T-cell (primary cell): ENCODE measurements around the gene BOC. TPM values are rescaled to one million over a fixed set of nuclear protein-coding genes. Genes with fewer than 3 reads are reported as not detected.

Experiments
- ATAC-seq, 4 experiments: fragments of 200-7000 bp in 3 of 4; fragments of 150-1000 bp in 1 of 4; cut with Tn5 transposase; replicated peaks in 1 of 4; 1 replicate in 3 of 4; 2 replicates in 1 of 4; pipeline ENCODE4 v1.10.0; 2021; ENCODE audit warnings: moderate library complexity in 3 of 4, mild to moderate bottlenecking in 2 of 4, moderate number of reproducible peaks in 1 of 4
- CTCF ChIA-PET, 2 donors: fragments of 300-600 bp; sonication (Branson Sonifier 250); formaldehyde crosslinking; loops; one replicate each; lab custom pipeline; 2022; ENCODE audit warnings: antibody characterized with exemption in 2 of 2; lab: Charles Lee
- POLR2A ChIA-PET, 2 donors: fragments of 300-600 bp; sonication (Branson Sonifier 250); formaldehyde crosslinking; loops; one replicate each; lab custom pipeline; 2022; ENCODE audit warnings: antibody characterized with exemption in 2 of 2; lab: Charles Lee
- DNase-seq, 35 experiments: peaks; one replicate each; pipeline versions ENCODE4 v3.0.0 to v3.0.0-alpha.2; 2013 to 2023
- H3K27ac ChIP-seq: one replicate; pipeline ENCODE4 v1.5.1; 2013; ENCODE audit warnings: low read length
- H3K27me3 ChIP-seq, 2 experiments: replicated peaks in 1 of 2; 1 replicate in 1 of 2; 2 replicates in 1 of 2; pipeline versions ENCODE4 v1.6.1 to v1.7.0; 2013; ENCODE audit warnings: low read length in 1 of 2, mixed read lengths in 1 of 2; ENCODE audit not compliant: control insufficient read depth in 2 of 2, insufficient read depth in 2 of 2; ENCODE audit errors: extremely low read depth in 1 of 2
- H3K36me3 ChIP-seq, 2 donors: 1 replicate in 1 of 2; 2 replicates in 1 of 2; pipeline versions ENCODE4 v1.6.1 to v1.7.0; 2013; ENCODE audit warnings: low read length in 1 of 2; ENCODE audit not compliant: control insufficient read depth in 2 of 2, insufficient read depth in 1 of 2; ENCODE audit errors: extremely low read depth in 1 of 2
- H3K4me1 ChIP-seq, 2 experiments: 1 replicate in 1 of 2; 2 replicates in 1 of 2; pipeline versions ENCODE4 v1.6.1 to v1.7.0; 2013; ENCODE audit warnings: low read length in 2 of 2, mixed read lengths in 1 of 2; ENCODE audit not compliant: insufficient read depth in 2 of 2, control insufficient read depth in 1 of 2; ENCODE audit errors: extremely low read depth in 1 of 2
- H3K4me3 ChIP-seq, 2 donors: 1 replicate in 1 of 2; 2 replicates in 1 of 2; pipeline versions ENCODE4 v1.5.1 to v1.7.0; 2013; ENCODE audit warnings: mild to moderate bottlenecking in 2 of 2, low read length in 1 of 2, moderate library complexity in 1 of 2; ENCODE audit not compliant: control insufficient read depth in 1 of 2; ENCODE audit errors: extremely low read depth in 1 of 2
- H3K9me3 ChIP-seq: 2 replicates; pipeline ENCODE4 v1.7.0; 2013
- H3K27ac Mint-ChIP-seq, 2 donors: one replicate each; pipeline ENCODE4 v1.8.0; 2020 to 2021; ENCODE audit warnings: mild to moderate bottlenecking in 2 of 2, mixed read lengths in 2 of 2
- H3K27me3 Mint-ChIP-seq, 2 donors: one replicate each; pipeline ENCODE4 v1.8.0; 2021 to 2022; ENCODE audit warnings: mixed read lengths in 2 of 2
- H3K36me3 Mint-ChIP-seq: one replicate; pipeline ENCODE4 v1.8.0; 2021; ENCODE audit warnings: mixed read lengths
- H3K4me1 Mint-ChIP-seq, 3 donors: one replicate each; pipeline ENCODE4 v1.8.0; 2020 to 2022; ENCODE audit warnings: mixed read lengths in 3 of 3, mild to moderate bottlenecking in 1 of 3
- H3K4me3 Mint-ChIP-seq, 3 donors: one replicate each; pipeline ENCODE4 v1.8.0; 2020 to 2022; ENCODE audit warnings: mild to moderate bottlenecking in 3 of 3, mixed read lengths in 3 of 3, moderate library complexity in 3 of 3
- H3K9me3 Mint-ChIP-seq, 3 donors: one replicate each; pipeline ENCODE4 v1.8.0; 2020 to 2022; ENCODE audit warnings: mixed read lengths in 3 of 3
- WGBS: methylation state at CpG from one replicate; pipeline ENCODE4 v1.1.5; 2013; ENCODE audit warnings: missing lambda C conversion rate; ENCODE audit not compliant: insufficient coverage; 5-methylcytosine and 5-hydroxymethylcytosine counted together
- total RNA-seq, 35 experiments: library from RNA in 6 of 35; stranded (reverse) in 6 of 35; fragments of 120-200 nt in 1 of 35; gene quantifications; one replicate each; pipeline versions ENCODE4 v1.2.1 to v1.2.4 and lab custom pipeline; 2013 to 2026

BOC gene
- total RNA-seq, 5 donors from 2014 or later (not counting 1 experiment from before 2014, with no cell fraction given): 0.16 to 0.20 TPM; not detected in 3

DNA sequence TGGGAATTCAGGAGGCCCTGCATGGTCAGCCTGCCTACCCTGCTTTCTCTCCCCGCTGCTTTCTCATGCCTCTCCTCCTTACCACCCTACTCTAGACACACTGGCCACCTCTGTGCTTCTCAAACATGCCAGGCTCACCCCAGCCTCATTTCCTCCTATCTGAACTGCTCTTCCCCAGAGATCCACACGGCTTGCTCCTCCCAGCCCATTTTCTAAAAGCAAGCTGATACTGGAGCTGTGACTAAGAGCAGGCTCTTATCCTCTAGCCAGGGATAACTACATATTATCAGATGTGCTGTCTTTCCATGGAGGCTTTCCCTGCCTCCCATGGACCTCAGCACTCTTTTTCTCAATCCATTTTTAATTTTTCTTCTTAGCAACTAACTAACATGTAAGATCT is 85.9 kb downstream of the BOC start:
- H3K27me3 ChIP-seq: no peaks in the 10 kb centered on the region
- peaks cover 38% of the 10 kb centered on the region for H3K36me3 Mint-ChIP-seq
- ATAC-seq (no peak), DNase-seq (no peak)
- H3K9me3 Mint-ChIP-seq: no peaks in the 10 kb centered on the region
- no peaks in the 10 kb centered on the region for H3K4me1 Mint-ChIP-seq
- H3K4me1 ChIP-seq: no peaks in the 10 kb centered on the region
- no peak overlapping the region for H3K27ac Mint-ChIP-seq
- H3K4me3 Mint-ChIP-seq: no peak overlapping the region
- H3K36me3 ChIP-seq: no peaks in the 10 kb centered on the region
- no peak overlapping the region for H3K4me3 ChIP-seq
- no peaks in the 10 kb centered on the region for H3K9me3 ChIP-seq
- no peaks in the 10 kb centered on the region for H3K27me3 Mint-ChIP-seq
- 89% methylated on average over 2 of the region's 2 CpGs for WGBS
- ChIA-PET CTCF (interaction anchor here (1.0 to 1.3 kb wide), 4 partner anchors 8 to 13 kb away, joined by 4 to 5 read pairs (median 4); no protein-coding TSS in a partner anchor), POLR2A (no interaction called here)
- H3K27ac ChIP-seq: no peak overlapping the region

DNA sequence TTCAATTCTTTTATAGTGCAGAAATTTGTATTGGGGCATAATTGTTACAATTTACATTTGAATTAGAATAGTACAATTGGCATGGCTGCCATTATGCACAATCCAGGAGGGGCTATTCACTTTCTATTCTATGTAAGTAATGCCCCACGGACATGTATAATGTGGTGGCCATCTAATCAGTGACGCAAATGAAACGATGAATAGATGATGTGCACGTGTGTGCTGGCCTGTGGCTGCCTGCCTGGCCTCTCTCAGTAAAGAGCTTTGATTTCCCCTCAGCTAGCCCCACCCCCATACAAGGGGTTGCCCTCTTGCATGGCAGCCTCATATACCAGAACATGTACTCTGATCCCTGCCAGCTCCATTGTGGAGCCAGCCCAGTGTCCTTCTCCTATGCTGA is 86.5 kb downstream of the BOC start:
- H3K9me3 ChIP-seq: no peaks in the 10 kb centered on the region
- no peak overlapping the region for H3K4me3 ChIP-seq
- H3K36me3 ChIP-seq: no peaks in the 10 kb centered on the region
- no peak overlapping the region for H3K4me3 Mint-ChIP-seq
- no peaks in the 10 kb centered on the region for H3K27me3 Mint-ChIP-seq
- H3K4me1 ChIP-seq: no peaks in the 10 kb centered on the region
- no peak overlapping the region for H3K27ac Mint-ChIP-seq
- ChIA-PET POLR2A (no interaction called here), CTCF (interaction anchor here in 1 of 2 donors (1.1 to 1.5 kb wide), 3 partner anchors 8 to 13 kb away, joined by 4 to 6 read pairs (median 4); no protein-coding TSS in a partner anchor)
- peaks cover 41% of the 10 kb centered on the region for H3K36me3 Mint-ChIP-seq
- no peaks in the 10 kb centered on the region for H3K9me3 Mint-ChIP-seq
- H3K4me1 Mint-ChIP-seq: no peaks in the 10 kb centered on the region
- H3K27me3 ChIP-seq: no peaks in the 10 kb centered on the region
- no peak overlapping the region for H3K27ac ChIP-seq
- DNase-seq (no peak), ATAC-seq (no peak)
- WGBS: 100% methylated on average over 2 of the region's 4 CpGs

DNA sequence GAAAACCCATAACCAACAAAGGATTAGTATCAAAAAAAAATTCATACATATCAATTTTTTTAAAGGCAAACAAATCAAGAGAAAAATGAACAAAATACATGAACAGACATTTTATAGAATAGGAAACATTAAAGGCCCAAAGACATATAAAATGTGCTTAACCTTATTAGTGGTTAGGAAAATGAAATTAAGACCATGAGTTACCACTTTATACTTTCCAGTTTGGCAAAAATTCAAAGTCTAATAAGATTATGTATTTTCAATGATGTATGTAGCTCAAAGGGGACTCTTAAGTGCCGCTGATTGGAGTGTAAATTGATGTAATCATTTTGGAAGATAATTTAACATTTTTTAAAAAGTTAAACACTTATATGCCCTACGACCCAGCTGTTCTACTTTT is 89.2 kb downstream of the BOC start:
- Histone ChIP-seq H3K27me3 (no peaks in the 10 kb centered on the region), H3K36me3 (peaks cover 0 to 5% of the 10 kb centered on the region in 2 donors), H3K4me1 (no peaks in the 10 kb centered on the region), H3K9me3 (no peaks in the 10 kb centered on the region), H3K27ac (no peak overlapping the region), H3K4me3 (no peak overlapping the region)
- DNase-seq: no peak
- WGBS: no CpG with 5 or more reads among the region's 2 CpGs
- no peaks in the 10 kb centered on the region for H3K27me3 Mint-ChIP-seq
- no peaks in the 10 kb centered on the region for H3K4me1 Mint-ChIP-seq
- CTCF ChIA-PET: no interaction called here
- POLR2A ChIA-PET: no interaction called here
- H3K36me3 Mint-ChIP-seq: peaks cover 54% of the 10 kb centered on the region
- no peaks in the 10 kb centered on the region for H3K9me3 Mint-ChIP-seq
- ATAC-seq: no peak
- no peak overlapping the region for H3K4me3 Mint-ChIP-seq
- H3K27ac Mint-ChIP-seq: no peak overlapping the region

DNA sequence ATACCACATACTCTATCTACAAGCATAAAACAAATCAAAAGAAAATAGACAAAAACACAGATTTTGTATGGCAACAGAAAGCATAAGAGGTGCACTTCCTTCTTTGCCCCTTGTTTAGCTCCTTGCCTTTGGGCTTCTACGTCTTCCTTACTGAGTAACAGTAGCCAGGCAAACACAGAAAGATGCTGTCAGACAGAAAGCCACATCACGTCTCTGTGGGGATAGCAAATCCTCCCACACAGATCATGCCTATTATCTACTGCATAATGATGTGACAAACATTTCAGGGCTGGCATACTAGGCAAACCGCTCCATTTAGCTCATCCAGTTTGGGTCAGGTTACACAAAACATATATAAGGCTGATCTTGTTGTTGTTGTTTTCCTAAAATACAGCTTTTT is 92.7 kb downstream of the BOC start:
- no peak overlapping the region for H3K4me3 ChIP-seq
- no peaks in the 10 kb centered on the region for H3K27me3 Mint-ChIP-seq
- H3K27ac Mint-ChIP-seq: no peak overlapping the region
- no peak overlapping the region for H3K4me3 Mint-ChIP-seq
- H3K9me3 Mint-ChIP-seq: no peaks in the 10 kb centered on the region
- POLR2A ChIA-PET: no interaction called here
- H3K9me3 ChIP-seq: no peaks in the 10 kb centered on the region
- CTCF ChIA-PET: interaction anchor here in 1 of 2 donors (0.9 kb wide), 1 partner anchor 722 kb away, joined by 3 read pairs; no protein-coding TSS in a partner anchor
- peaks cover 41% of the 10 kb centered on the region for H3K36me3 Mint-ChIP-seq
- no peaks in the 10 kb centered on the region for H3K27me3 ChIP-seq
- H3K4me1 ChIP-seq: no peaks in the 10 kb centered on the region
- DNase-seq: no peak
- H3K36me3 ChIP-seq: peaks cover 0 to 8% of the 10 kb centered on the region in 2 donors
- no peak overlapping the region for H3K27ac ChIP-seq
- WGBS: 100% methylated on average over 1 of the region's 3 CpGs
- no peaks in the 10 kb centered on the region for H3K4me1 Mint-ChIP-seq
- no peak for ATAC-seq

DNA sequence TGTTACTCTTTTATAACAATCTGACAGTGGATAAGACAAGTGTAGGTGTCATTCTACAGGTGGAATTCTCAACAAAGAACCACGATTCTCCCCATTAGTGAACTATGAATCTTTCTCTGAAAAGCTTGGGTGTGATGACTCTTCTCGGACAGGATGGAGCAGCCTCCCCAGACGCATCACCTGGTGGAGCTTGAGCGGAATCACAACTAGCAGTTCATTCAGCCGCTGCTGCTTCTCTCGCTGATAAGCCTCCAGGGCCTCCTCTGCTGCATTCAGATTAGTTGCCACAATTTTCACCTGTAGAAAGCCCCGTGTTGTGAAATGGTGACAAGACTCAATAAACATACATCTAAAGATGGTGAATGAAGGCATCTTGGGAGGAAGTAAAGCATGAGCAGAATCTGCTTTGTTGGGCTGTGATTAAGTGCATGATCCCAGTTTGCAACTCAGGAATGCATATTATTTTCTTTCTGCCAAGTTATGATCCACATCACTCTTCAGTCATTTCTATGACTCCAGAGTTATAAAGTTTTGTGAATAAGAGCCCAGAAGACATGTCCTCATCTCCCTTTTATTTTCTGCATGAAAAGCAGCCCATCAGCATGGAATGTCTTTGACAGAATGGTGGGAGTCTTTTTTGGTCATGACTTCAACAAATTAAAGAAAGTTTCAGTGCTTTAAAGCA is 93.6 kb downstream of the BOC start:
- CTCF ChIA-PET: no interaction called here
- peaks cover 3 to 8% of the 10 kb centered on the region in 2 donors for H3K36me3 ChIP-seq
- H3K4me1 Mint-ChIP-seq: no peaks in the 10 kb centered on the region
- H3K36me3 Mint-ChIP-seq: peaks cover 46% of the 10 kb centered on the region
- DNase-seq: no peak
- WGBS: 100% methylated on average over 2 of the region's 7 CpGs
- H3K4me1 ChIP-seq: no peaks in the 10 kb centered on the region
- POLR2A ChIA-PET: no interaction called here
- H3K27me3 Mint-ChIP-seq: no peaks in the 10 kb centered on the region
- no peak overlapping the region for H3K4me3 Mint-ChIP-seq
- no peak overlapping the region for H3K27ac Mint-ChIP-seq
- H3K27ac ChIP-seq: no peak overlapping the region
- H3K9me3 Mint-ChIP-seq: no peaks in the 10 kb centered on the region
- no peaks in the 10 kb centered on the region for H3K27me3 ChIP-seq
- H3K9me3 ChIP-seq: no peaks in the 10 kb centered on the region
- H3K4me3 ChIP-seq: no peak overlapping the region
- no peak for ATAC-seq

DNA sequence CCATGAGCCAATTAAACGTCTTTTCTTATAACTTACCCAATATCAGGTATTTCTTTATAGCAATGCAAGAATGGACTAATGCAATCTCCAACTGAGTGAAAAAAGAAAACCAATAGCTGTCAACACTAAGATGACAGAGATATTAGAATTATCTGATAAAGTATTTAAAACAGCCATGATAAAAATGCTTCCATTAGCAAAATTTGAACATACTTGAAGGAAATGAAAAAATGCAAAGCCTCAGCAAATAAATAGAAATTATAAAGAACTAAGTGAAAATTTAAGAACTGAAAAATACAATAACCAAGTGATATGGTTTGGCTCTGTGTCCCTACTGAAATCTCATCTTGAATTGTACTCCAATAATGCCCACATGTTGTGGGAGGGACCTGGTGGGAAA is 99.6 kb downstream of the BOC start:
- no peaks in the 10 kb centered on the region for H3K4me1 ChIP-seq
- ChIA-PET POLR2A (no interaction called here), CTCF (no interaction called here)
- no peaks in the 10 kb centered on the region for H3K27me3 ChIP-seq
- DNase-seq (no peak), ATAC-seq (no peak)
- Mint-ChIP-seq H3K4me1 (no peaks in the 10 kb centered on the region), H3K27me3 (no peaks in the 10 kb centered on the region), H3K9me3 (peaks cover 7 to 22% (median 8%) of the 10 kb centered on the region in 3 donors), H3K27ac (no peak overlapping the region), H3K36me3 (peaks cover 62% of the 10 kb centered on the region), H3K4me3 (no peak overlapping the region)
- H3K9me3 ChIP-seq: peaks cover 7% of the 10 kb centered on the region
- no CpG with 5 or more reads among the region's 1 CpG for WGBS
- H3K36me3 ChIP-seq: peaks cover 2 to 6% of the 10 kb centered on the region in 2 donors
- H3K27ac ChIP-seq: no peak overlapping the region
- no peak overlapping the region for H3K4me3 ChIP-seq
